ENCODE results near the gene OLFML3.

Gene OLFML3

DNA sequence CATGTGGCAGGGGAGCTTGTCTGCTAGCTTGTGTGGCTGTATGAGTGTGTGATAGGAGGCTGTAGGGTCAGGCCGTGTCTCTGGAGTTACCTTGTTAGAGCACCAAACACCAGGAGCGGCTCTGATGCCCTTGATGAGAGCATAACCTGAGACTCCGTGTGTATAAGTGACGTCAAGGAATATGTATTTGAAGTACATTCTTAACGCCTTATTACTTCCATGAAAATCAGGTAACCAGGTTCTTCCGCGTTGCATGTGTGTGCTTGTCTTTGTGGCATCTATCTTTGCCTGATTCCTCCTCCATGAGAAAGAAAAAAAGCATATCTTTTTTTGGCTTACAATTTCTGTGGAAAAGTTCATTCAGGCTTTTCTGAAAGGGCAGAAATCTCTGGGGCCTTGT, 4.6 kb downstream of the OLFML3 start:
- Histone ChIP-seq H4K20me1 (ENCODE audit: insufficient read depth, low read length) (no peaks in the 10 kb centered on the region), H3K4me2 (ENCODE audit: low read depth, low read length) (no peak overlapping the region), H3F3A (ENCODE audit: insufficient read depth, low read length) (no peaks in the 10 kb centered on the region), H3K4me1 (ENCODE audit: low read length) (no peaks in the 10 kb centered on the region), H3K9ac (ENCODE audit: low read length) (no peak overlapping the region), H3K27ac (ENCODE audit: low read length) (no peak overlapping the region), H3K9me3 (replicated peaks; ENCODE audit: insufficient read depth, low read length) (no peaks in the 10 kb centered on the region), H2AFZ (ENCODE audit: low read length) (no peak overlapping the region), H3K9me2 (replicated peaks; ENCODE audit: insufficient read depth, low read length) (no peaks in the 10 kb centered on the region), H3K36me3 (replicated peaks; ENCODE audit: insufficient read depth, low read length) (no peaks in the 10 kb centered on the region), H3K27me3 (replicated peaks; ENCODE audit: insufficient read depth, low read length) (no peaks in the 10 kb centered on the region), H3K79me2 (ENCODE audit: low read length) (no peaks in the 10 kb centered on the region), H3K4me3 (ENCODE audit: low read length) (no peak overlapping the region)
- TF ChIP-seq EZH2 (optimal IDR thresholded peaks at IDR 0.05; ENCODE audit: low read depth, low read length) (no peak), EZH2phosphoT487 (IDR thresholded peaks at IDR 0.05; ENCODE audit: low read length) (no peak)
- TF ChIP-seq, protein P1, sequence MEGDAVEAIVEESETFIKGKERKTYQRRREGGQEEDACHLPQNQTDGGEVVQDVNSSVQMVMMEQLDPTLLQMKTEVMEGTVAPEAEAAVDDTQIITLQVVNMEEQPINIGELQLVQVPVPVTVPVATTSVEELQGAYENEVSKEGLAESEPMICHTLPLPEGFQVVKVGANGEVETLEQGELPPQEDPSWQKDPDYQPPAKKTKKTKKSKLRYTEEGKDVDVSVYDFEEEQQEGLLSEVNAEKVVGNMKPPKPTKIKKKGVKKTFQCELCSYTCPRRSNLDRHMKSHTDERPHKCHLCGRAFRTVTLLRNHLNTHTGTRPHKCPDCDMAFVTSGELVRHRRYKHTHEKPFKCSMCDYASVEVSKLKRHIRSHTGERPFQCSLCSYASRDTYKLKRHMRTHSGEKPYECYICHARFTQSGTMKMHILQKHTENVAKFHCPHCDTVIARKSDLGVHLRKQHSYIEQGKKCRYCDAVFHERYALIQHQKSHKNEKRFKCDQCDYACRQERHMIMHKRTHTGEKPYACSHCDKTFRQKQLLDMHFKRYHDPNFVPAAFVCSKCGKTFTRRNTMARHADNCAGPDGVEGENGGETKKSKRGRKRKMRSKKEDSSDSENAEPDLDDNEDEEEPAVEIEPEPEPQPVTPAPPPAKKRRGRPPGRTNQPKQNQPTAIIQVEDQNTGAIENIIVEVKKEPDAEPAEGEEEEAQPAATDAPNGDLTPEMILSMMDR (IDR thresholded peaks at IDR 0.05; ENCODE audit: low read length): no peak
- DNase-seq: no peak

DNA sequence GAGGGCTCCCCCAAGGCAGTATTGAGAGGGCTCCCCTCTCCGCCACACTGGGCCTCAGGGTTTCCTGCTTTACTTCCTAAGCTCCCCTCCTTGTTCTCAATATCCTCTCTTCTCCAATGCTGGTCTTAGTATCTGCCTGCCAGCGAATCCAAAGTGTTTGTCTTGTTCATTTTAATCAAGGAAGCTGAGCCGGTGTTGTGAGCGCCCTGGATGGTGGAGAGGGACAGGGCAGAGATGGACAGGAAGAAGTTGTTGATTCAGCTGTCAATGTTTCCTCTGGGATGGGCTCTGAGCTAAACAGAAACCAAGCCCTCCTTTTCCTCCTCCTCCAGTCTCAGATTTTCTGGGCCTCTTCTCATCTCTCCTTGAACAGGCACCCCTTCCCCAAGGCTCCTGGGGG, 5.4 kb downstream of the OLFML3 start:
- no peaks in the 10 kb centered on the region for H3K79me2 ChIP-seq (ENCODE audit: low read length)
- H3K9me2 ChIP-seq (replicated peaks; ENCODE audit: insufficient read depth, low read length): no peaks in the 10 kb centered on the region
- H3K9ac ChIP-seq (ENCODE audit: low read length): no peak overlapping the region
- H3K9me3 ChIP-seq (replicated peaks; ENCODE audit: insufficient read depth, low read length): no peaks in the 10 kb centered on the region
- no peaks in the 10 kb centered on the region for H4K20me1 ChIP-seq (ENCODE audit: insufficient read depth, low read length)
- TF ChIP-seq, protein P1 (IDR thresholded peaks at IDR 0.05; ENCODE audit: low read length): no peak
- TF ChIP-seq EZH2phosphoT487 (IDR thresholded peaks at IDR 0.05; ENCODE audit: low read length): no peak
- TF ChIP-seq EZH2 (optimal IDR thresholded peaks at IDR 0.05; ENCODE audit: low read depth, low read length): no peak
- H3K36me3 ChIP-seq (replicated peaks; ENCODE audit: insufficient read depth, low read length): no peaks in the 10 kb centered on the region
- DNase-seq: no peak
- no peaks in the 10 kb centered on the region for H3K27me3 ChIP-seq (replicated peaks; ENCODE audit: insufficient read depth, low read length)
- H3K4me2 ChIP-seq (ENCODE audit: low read depth, low read length): no peak overlapping the region
- no peak overlapping the region for H3K27ac ChIP-seq (ENCODE audit: low read length)
- no peaks in the 10 kb centered on the region for H3F3A ChIP-seq (ENCODE audit: insufficient read depth, low read length)
- H3K4me1 ChIP-seq (ENCODE audit: low read length): no peaks in the 10 kb centered on the region
- H2AFZ ChIP-seq (ENCODE audit: low read length): no peak overlapping the region
- H3K4me3 ChIP-seq (ENCODE audit: low read length): no peak overlapping the region

DNA sequence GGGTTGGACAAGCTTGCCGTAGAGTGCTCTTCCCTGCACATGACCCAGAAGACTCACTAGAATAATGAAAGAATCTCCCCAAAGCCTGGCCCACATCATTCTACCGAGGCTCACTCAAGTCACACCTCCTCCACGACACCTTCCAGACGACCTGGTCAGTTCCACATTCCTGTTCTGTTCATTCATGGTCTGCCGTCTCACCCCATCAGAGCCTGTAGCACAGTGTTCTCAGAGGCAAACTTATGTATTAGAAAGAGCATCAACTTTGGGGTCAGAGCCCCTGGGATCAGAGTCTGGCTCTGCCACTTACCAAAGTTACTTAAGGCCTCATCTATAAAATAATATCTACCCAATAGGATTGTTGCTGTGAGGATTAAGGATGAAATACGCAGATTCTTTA, 7.5 kb downstream of the OLFML3 start:
- Histone ChIP-seq H2AFZ (ENCODE audit: low read length) (no peak overlapping the region), H4K20me1 (ENCODE audit: insufficient read depth, low read length) (no peaks in the 10 kb centered on the region), H3K4me1 (ENCODE audit: low read length) (no peaks in the 10 kb centered on the region), H3K4me2 (ENCODE audit: low read depth, low read length) (no peak overlapping the region), H3K36me3 (replicated peaks; ENCODE audit: insufficient read depth, low read length) (no peaks in the 10 kb centered on the region), H3K9me3 (replicated peaks; ENCODE audit: insufficient read depth, low read length) (no peaks in the 10 kb centered on the region), H3K27ac (ENCODE audit: low read length) (no peak overlapping the region), H3K4me3 (ENCODE audit: low read length) (no peak overlapping the region), H3K9me2 (replicated peaks; ENCODE audit: insufficient read depth, low read length) (no peaks in the 10 kb centered on the region), H3K79me2 (ENCODE audit: low read length) (no peaks in the 10 kb centered on the region), H3F3A (ENCODE audit: insufficient read depth, low read length) (no peaks in the 10 kb centered on the region), H3K27me3 (replicated peaks; ENCODE audit: insufficient read depth, low read length) (no peaks in the 10 kb centered on the region), H3K9ac (ENCODE audit: low read length) (no peak overlapping the region)
- no peak for DNase-seq
- TF ChIP-seq, protein P1 (IDR thresholded peaks at IDR 0.05; ENCODE audit: low read length): no peak

All from MM.1S (cell line).